GM12873 (cell line): ENCODE measurements around the gene DCLRE1B.

ENCODE experiments used
- CTCF ChIP-seq: IDR thresholded peaks from 2 replicates; pipeline ENCODE4 v1.5.1; 2012; ENCODE audit warnings: low read depth, mild to moderate bottlenecking, moderate library complexity, low read length, control low read depth; ENCODE audit not compliant: insufficient read depth; ENCODE audit errors: missing control alignments

The DCLRE1B gene

DNA sequence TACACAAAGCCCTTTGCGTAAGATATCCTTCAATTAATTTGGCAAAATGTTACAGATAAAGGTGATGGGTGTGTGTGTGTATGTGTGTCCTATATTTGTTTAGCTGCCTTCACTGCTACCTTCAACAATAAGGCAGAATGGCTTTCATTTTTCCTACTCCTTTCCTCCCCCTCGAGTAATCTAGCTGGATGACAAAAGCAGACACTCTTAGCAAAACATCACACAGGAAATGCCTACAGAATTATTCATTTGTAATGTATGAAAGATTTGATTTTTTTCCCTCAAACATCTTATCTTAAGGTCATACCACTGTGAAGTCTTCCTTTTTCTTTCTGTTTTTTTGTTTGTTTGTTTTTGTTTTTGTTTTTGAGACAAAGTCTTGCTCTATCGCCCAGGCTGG lies 44.2 kb upstream of the DCLRE1B start:
- no peak for TF ChIP-seq CTCF

GRCh38 chr1:113861641-113862040 lies 43.5 kb upstream of the DCLRE1B start:
- TF ChIP-seq CTCF: no peak

DNA sequence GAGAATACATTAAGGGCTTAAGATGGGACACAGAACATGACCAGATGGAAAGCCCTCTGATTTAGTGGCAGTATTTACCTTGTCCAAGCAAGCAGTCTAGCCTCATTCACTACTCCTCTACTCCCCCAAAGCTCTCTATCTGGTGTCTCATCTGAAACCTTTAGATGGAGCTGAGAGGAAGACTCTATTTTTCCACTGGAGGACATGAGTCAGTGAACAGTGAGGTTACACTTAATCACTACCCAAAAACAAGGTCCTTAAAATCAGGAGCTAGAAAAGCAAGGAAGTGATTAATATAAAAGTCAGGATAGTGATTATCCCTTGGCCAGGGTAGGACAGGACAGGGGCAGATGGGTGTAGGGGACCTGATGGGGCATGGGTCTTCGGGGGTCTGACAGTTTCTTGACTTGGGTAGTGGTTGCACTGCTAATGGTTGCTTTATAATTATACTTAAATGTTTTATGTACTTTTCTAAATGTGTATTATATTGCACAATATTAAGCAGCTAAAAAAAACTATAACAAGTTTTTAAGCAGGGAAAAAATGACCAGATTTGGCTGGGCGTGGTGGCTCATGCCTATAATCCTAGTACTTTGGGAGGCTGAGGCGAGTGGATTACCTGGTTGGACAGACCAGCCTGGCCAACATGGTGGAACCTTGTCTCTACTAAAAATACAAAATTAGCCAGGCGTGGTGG lies 36.6 kb upstream of the DCLRE1B start:
- TF ChIP-seq CTCF: no peak

DNA sequence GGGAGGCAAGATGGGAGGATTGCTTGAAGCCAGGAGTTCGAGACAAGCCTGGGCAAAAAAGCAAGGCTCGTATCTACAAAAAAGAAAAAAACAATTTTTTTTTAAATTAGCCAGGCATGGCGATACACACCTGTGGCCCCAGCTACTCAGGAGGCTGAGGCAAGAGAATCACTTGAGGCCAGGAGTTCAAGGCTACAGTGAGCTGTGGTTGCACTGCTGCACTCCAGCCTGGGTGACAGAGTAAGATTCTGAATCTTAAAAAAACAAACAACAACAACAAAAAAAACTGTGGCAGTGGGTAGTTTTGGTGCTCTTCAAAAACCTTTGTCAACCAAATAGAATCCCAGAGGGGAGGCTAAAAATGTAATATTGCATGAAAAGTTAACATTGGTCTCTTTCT lies 34.3 kb upstream of the DCLRE1B start:
- TF ChIP-seq CTCF: no peak

GRCh38 chr1:113871597-113872113 lies 33.5 kb upstream of the DCLRE1B start, which contains the start of gene PTPN22:
Gene PTPN22 (minus strand): TSS chr1:113871712.
- TF ChIP-seq CTCF: no peak

- no peak for TF ChIP-seq CTCF
These were observed 32.7 kb upstream of the DCLRE1B start for GRCh38 chr1:113872219-113872935.
